ENCODE data around the gene MIOS. TPM values are rescaled to one million over a fixed set of nuclear protein-coding genes. Genes with fewer than 3 reads are reported as not detected.

The MIOS gene
- 49.7 and 61.5 TPM in 2 replicates for total RNA-seq (2014; rRNA removed; shearing (Covaris generic))
- 62.4 and 75.2 TPM in 2 replicates for polyA plus RNA-seq (2014; cell fraction: nucleus; rRNA removed)

DNA sequence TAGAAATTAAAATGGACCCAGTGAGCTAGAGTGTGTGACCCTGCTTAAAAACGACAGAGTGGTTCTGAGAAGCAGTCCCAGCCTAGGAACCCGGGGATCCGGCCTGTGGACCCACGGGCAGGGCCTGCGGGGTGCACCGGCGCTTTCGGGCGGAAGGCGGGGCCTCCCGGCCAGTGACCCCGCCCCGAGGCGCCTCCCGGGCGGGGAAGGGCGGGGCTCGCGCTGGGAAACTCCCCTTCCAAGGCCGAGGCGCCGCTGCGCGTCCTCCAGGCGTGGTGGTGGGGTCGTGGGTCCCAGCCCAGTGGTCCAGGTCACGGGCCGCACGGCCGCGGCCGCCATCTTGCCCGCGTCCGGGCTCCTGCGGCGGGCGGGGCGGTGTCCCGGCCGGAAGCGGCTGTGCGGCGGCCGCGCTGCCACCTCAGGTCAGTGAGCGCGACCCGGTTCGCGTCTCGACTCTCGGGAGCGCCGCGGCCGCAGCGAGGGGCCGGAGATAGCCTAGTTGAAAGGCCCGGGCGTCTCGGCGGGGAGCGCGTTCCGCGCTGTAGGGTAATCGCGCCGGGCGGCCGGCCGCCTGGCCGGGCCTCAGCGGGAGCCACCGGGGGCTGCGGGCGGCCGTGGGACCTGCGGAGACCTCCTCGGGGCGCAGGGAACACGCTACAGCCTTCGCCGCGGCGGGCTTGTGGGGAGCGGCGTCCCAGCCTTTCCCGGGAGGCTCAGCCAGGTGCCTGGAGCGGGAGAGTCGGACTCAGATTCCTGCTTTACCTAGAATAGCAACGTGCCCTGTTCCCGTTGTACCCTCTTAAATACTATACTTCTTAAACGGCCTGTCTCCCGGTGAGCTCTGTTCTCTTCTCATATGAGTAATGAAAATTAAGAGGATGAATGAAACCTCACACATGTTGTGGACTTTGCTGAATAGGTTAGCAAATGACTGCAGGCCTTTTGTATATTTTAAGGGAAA, at the start of gene MIOS:
Gene MIOS (plus strand): TSS at position 234 of the 961 bp plus-strand sequence. CDS start 5,592 bp downstream, outside the sequence.
- peak; percentile 79 for DNase-seq (ENCODE audit: extremely low read depth, low read depth)

DNA sequence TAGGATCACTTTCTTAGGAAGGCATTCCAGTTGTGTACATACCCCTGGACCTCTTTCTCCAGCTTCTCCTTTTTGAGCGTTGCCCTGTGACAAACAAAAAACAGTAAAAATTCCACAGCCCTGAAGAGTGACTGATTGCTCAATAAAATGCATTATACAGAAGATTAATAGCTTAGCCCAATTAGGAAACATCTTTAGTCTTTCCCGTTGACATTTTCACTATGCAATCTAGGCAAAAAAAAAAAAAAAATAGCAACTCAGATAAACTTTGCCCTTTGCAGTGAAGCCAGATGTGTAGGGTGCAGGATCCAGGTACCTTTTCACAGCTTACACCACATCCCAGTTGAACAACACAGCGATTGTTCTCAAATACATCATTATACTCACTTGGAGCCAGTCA, 48.9 kb upstream of the MIOS start:
- DNase-seq (ENCODE audit: extremely low read depth, low read depth), result no peak

DNA sequence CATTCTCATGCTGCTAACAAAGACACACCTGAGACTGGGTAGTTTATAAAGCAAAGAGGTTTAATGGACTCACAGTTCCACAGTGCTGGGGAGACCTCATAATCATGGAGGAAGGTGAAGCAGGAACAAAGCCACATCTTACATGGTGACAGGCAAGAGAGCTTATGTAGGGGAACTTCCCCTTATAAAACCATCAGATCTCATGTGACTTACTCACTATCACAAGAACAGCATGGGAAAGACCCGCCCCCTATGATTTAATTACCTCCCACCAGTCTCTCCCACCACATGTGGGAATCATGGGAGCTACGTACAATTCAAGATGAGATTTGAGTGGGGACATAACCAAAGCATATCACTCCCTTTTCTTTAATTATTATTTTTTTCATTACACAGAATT, 47.6 kb upstream of the MIOS start:
- DNase-seq (ENCODE audit: extremely low read depth, low read depth), result no peak

DNA sequence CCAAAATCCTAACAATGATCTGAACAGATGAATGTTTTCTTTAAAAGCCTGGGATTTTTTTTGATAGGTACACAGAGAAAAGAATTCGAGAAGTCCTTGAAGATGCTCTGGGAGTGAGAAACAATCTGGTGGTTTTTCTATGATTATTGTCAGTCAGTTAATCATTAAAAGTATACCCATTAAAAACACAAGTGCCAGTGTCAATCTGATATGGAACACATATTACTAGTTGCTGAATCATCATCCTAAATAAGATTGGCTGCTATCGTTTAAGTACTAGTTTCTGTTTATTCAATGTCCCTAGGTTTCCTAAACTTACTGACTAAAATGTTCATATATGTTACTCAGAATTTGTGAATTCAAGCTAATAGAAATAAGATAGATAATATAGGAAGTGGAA, 47.2 kb upstream of the MIOS start:
- DNase-seq (ENCODE audit: extremely low read depth, low read depth), result no peak

DNA sequence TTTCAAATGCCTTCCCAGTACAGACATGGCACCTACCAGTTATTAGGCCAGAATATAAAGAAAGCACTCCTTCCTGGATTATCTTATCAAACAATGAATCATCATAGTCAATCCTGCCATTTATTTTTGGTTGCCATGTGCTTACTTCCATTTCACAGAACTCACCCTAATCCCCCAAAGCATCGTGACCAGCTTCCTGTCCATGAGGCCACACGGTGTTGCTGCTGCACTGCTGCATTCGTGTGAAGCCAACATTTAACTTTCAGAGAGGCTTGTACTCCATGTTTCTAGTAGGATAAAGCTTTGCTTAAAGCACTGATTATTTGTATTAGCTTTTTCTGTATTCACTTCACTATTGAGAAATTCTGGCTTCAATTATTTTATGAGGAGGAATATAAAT, 45.4 kb upstream of the MIOS start:
- DNase-seq (ENCODE audit: extremely low read depth, low read depth), result no peak

DNA sequence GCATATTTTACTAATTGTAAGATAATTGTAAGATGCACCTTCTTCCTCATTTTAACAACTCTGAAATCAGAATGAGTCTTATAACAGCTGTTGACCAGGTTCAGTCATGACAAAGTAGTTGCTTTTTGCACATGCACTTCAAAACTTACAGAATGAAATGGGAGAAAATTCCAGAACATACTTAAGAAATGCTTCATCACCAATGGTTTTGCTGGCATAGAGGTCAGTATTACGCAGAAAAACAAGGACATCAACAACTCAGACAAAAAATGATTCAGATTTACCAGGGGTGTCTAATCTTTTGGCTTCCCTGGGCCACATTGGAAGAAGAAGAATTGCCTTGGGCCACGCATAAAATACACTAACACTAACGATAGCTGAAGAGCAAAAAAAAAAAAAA, 44.3 kb upstream of the MIOS start:
- DNase-seq (ENCODE audit: extremely low read depth, low read depth), result no peak

DNA sequence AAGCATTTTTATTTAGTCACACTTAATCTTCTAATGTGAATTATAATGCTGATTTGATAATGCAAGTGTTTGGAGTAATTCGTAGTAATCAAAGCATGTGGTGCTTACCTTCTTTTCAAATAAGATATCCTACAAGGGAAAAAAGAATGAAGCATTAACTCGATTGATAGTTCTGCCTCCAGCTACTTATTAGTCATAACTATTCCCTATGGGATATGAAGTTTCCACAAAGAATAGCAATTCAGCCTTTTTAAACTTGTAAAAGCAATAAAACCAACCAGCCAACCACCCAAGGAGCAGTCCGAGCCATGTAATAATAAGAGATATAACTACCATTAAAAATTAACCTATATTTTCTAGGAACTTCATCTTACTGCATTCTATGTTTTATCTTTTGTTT, 42.6 kb upstream of the MIOS start:
- no peak for DNase-seq (ENCODE audit: extremely low read depth, low read depth)

DNA sequence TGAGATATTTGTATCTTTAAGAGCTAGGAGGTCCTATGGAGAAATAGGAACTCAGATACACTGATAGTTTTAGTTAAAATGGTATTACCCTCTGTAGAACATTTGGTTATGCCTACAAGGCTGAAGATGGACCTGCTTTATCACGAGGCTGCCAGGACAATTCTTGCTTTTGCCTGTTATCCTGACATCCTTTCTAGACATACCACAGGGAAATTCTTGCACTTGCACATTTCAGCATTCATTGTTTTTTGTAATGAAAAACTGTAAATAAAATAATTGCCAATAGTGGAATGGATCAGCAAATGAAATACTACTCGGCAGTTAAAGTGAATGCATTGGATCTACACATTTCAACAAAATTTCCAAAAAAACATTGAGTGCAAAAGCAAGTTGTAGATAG, 40.7 kb upstream of the MIOS start:
- no peak for DNase-seq (ENCODE audit: extremely low read depth, low read depth)

DNA sequence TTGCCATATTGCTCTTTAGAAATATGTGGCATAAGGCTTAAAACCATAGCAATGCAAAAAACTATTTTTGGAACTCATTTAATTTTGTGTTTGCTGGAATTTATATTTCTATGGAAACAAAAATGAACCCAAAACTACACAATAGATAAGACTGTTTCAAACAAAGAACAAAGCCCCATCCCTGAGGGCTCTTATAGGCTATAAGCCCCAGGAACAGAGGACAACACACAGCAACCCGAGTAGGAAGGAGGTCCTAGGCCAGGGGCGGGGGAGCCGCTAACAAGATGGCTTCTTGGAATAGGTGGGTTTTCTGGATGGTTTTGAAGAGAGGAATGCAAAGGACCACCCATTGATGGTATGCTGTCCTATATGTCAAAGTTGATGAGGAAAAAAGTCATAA, 39.6 kb upstream of the MIOS start:
- no peak for DNase-seq (ENCODE audit: extremely low read depth, low read depth)

DNA sequence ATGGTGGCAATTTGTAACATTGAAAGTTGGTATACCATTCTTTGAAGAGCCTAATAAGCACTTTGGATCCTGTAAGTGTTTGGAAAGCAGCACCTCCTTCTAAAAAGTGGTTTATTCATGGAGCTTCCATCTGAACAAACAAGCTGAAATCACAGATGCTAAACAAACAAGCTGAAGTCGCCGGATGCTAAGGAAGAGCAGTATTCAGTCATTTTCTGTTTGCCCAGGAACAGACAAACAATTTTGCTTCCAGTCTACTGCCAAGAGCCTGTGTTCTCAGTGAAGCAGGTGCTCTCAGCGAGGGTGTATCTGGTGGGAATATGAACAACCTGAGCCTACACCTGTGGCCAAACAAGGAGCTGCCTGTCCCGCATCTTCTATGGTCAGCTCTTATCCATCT, 37.4 kb upstream of the MIOS start:
- DNase-seq (ENCODE audit: extremely low read depth, low read depth), result no peak

DNA sequence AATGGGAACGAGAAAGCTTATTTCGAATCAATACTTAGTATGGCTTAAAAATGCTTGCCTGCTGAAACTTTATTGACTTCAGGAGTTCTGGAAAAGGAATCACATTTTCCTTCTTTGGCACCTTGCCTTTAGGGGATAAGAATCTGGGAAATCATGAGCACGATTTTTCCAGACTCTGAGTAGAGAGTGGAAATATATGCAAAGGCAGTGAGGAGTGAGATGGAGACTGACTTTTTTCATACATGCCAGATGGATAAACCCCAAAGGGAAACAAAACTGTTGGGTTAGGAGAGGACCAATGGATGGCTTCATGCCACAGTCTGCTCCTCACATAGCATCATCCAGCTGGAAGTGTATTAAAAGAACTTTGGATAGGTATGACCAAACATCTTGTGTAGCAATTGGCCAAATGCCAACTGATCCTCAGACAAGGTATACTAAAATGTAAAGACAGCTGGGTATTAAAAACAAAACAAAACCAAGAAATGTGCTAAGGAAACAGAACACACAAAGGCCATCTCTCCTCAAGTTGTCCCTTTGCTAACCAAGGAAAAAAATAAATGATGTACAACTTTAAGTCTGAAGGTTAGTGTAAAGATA, 32.8 kb upstream of the MIOS start:
- no peak for DNase-seq (ENCODE audit: extremely low read depth, low read depth)

DNA sequence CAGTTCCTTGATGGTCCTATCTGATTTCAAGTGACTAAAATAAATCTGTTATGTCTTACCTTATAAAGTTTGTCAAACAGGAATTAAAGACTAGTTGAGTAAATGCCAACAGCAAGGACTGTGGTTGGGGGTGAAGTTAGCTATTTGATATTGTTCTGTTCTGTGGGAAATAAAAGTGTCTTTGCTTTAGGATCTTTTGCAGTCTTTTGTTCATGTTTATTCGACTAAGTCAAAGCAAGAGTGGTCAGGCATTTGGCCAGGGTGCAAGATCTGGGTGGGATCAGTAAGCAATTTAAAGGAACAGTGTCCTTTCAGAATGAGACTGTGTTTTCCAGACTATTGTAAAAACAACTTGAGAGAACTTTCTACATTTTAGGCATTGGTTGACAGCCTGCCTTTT, 31.0 kb upstream of the MIOS start, which contains the start of gene COL28A1:
Gene COL28A1 (minus strand): TSS at position 183 of the 400 bp plus-strand sequence. CDS start 2,998 bp downstream, outside the sequence.
- DNase-seq (ENCODE audit: extremely low read depth, low read depth), result no peak

DNA sequence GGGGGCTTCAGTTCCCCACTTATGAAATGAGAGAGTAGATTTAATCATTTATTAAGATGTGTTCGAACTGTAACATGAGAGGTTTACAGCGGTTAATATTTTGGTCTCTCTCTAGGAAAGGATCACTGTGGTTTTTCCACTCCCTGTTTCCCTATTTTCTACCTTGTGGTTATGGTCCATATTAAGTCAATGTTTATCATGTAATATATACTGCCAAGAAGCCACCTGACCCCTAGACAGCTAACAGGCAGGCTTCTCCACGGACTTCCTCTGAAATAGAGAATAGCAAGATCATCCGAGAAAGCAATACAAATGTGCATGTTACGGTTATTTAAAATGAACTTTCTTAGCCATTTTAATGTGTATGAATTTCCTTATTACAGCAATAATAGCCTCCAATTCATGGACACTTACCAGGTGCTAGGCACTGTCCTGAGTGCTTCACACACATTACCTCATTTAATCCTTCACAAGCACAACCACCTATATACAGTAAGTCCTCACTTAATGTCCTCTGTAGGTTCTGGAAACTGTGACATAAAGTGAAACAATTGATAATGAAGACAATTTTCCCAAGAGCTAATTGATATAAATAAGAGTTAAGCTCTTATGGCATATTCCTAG, 30.2 kb upstream of the MIOS start:
- DNase-seq (ENCODE audit: extremely low read depth, low read depth), result no peak

DNA sequence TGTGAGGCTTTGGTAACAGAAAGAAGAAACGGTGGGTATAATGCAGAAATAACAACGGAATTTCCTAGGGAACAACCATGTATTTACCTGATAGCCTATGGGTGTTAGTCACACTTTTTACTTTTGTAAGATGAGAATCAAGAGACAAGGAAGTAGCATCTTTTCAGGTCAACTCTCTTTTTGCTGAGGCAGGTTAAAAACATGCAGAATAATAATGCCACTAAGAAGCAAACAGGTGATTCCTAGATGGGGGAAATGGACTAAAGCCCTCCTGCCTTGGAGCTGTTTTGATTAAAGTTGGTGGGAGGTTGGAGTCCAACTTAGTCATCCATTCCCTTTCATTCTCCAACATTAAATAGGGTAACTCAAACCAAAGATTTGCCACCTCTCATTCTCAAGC, 29.0 kb upstream of the MIOS start:
- DNase-seq (ENCODE audit: extremely low read depth, low read depth), result no peak

DNA sequence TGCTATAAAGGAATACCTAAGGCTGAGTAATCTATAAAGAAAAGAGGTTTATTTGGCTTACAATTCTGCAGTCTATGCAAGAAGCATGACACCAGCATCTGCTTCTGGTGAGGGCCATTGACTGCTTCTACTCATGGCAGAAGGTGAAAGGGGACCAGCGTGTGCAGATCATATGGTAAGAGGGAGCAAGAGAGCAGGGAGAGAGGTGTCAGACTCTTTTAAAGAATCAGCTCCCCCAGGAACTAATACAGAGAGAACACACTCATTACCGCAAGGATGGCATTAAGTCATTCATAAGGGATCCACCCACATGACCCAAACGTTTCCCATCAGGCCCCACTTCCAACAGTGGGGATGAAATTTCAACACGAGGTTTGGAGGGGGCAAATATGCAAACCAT, 27.5 kb upstream of the MIOS start:
- no peak for DNase-seq (ENCODE audit: extremely low read depth, low read depth)

DNA sequence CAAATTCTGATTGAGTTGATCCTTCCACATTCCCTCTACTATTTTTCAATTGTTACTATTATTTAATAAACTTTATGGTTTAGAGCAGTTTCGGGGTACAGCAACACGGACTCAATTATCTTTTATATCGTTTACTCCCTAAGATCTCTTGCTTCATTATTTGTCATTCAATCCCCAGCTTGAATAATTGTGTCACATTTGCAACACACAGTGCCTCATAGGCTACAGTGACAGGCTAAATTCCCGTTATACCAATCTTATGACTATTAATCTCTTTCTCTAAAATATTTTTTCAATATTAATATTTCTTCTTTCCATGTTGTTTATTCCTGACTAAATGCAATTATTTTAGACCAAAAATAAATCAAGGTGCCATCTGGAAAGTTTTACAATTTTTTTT, 27.0 kb upstream of the MIOS start:
- no peak for DNase-seq (ENCODE audit: extremely low read depth, low read depth)

DNA sequence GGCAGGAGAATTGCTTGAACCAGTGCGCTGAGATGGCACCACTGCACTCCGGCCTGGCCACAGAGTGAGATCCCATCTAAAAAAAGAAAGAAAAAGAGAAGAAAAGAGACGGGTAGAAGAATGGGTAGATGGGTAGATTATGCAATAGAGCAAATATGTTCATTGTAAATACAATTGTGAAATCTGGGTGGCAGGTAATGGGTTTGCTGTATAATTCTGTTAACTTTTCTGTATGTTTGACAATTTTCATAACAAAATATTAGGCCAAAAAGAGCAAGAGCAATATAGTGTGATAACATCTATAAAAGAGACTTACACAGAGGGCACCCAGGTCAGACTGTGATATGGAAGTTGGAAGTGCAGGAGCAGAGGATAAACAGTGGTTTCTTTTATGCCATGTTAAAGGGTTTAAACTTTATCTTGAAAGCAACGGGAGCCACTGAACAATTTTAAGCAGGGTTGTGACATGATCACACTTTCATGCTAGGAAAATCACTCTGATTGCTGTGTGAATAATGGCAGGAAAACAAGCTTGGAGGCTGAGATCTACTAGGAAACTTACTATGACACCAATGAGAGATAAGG, 24.3 kb upstream of the MIOS start:
- no peak for DNase-seq (ENCODE audit: extremely low read depth, low read depth)

DNA sequence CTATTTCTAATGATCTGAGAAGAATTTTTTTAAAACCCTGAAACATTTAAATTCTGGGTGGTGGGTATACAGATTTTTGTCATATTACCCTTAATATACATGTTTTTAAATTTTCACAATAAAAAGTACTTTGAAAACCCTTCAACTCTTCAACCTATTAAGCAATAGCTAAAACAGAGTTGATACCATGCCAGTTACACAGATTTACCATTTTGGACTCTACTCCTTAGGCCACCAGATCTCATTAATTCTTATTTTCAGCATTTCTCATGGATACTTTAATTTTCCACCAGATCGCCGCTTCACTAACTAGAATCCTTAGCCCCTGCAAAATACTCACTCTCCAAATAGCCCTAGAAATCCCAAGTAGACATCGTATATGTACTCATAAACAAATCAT, 18.3 kb upstream of the MIOS start:
- DNase-seq (ENCODE audit: extremely low read depth, low read depth), result no peak

DNA sequence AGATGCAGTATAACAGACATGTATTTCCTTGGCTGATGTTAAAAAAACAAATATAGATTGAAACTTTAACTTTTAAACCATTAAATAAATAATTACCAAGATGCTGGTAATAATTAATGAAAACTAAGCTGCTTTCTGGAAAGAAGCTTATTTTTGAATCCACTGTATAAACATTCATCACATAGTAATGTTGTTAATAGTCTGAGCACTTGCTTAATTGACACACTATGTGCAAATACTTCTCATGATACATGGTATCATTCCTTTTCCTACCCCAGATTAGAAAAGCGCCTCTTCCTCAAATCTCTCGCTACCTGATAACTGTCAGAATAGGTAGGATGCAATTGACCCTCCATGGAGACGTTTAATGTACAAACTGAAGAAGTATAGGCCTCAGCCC, 16.0 kb upstream of the MIOS start:
- DNase-seq (ENCODE audit: extremely low read depth, low read depth), result no peak

DNA sequence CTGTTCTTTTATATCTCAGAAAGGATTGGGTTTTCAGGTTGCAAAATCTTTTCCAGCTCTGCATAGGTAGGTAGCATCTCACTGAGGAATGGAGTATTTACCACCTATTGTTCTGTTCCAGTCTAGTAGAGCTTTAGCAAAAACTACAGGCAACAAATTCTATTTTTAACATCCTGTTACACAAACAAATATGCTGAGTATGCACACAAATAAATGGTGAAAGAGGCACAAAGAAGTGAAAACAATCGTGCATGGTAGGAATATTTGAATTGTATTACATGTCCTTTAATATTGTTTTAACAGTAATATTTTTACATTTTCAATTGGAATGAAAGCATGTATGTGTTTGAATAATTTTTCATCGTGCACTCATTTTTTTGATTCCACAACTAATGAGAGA, 14.5 kb upstream of the MIOS start:
- no peak for DNase-seq (ENCODE audit: extremely low read depth, low read depth)

DNA sequence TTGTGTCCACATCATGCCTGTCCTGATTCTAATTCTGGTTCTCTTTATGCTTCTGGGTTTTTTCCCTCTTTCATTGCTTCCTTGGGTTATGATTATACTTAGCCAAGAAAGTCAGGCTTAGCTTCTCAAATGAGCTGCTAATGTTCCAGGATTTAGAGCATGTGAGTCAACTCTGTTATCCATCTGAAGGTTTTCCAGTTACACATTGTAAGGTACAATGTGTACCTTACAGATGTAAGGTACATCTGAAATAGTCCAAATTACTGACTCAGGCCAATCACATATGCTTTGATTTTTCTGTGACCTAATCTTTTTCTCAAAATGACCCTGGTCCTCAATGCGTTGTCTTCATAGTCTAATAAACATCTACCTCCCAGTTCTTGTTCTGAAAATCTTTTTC, 13.3 kb upstream of the MIOS start:
- DNase-seq (ENCODE audit: extremely low read depth, low read depth), result no peak

All from NCI-H460 (cell line).